WTC11 (cell line): Measurements from ENCODE around the gene RECQL5. TPM values are rescaled to one million over a fixed set of nuclear protein-coding genes. Genes with fewer than 3 reads are reported as not detected.

Experiments
- ATAC-seq: fragments of 200-7000 bp; cut with Tn5 transposase; 2 replicates; pipeline ENCODE4 v1.10.0; 2021; ENCODE audit warnings: mild to moderate bottlenecking, moderate library complexity
- CTCF ChIA-PET: fragments of 300-600 bp; sonication (Branson Sonifier 250); formaldehyde crosslinking; loops from one replicate; lab custom pipeline; 2021; ENCODE audit warnings: antibody characterized with exemption; lab: Charles Lee
- POLR2A ChIA-PET: fragments of 350-600 bp; sonication (Branson Sonifier 250); formaldehyde crosslinking; loops from one replicate; lab custom pipeline; 2021; ENCODE audit warnings: antibody characterized with exemption; lab: Charles Lee
- DNase-seq: peaks from one replicate; pipeline ENCODE4 v3.0.0; 2021; ENCODE audit warnings: low spot score
- H3K27ac Mint-ChIP-seq: 2 replicates; pipeline ENCODE4 v1.8.0; 2021; ENCODE audit warnings: mixed read lengths
- H3K27me3 Mint-ChIP-seq: 2 replicates; pipeline ENCODE4 v1.8.0; 2021; ENCODE audit warnings: low read depth, mild to moderate bottlenecking, moderate library complexity, mixed read lengths
- H3K36me3 Mint-ChIP-seq: 2 replicates; pipeline ENCODE4 v1.8.0; 2021; ENCODE audit warnings: mixed read lengths
- H3K4me1 Mint-ChIP-seq: 2 replicates; pipeline ENCODE4 v1.8.0; 2022; ENCODE audit warnings: mixed read lengths
- H3K4me3 Mint-ChIP-seq: 2 replicates; pipeline ENCODE4 v1.8.0; 2021; ENCODE audit warnings: mild to moderate bottlenecking, moderate library complexity, mixed read lengths
- H3K9me3 Mint-ChIP-seq: 2 replicates; pipeline ENCODE4 v1.8.0; 2021; ENCODE audit warnings: mixed read lengths
- CBFB ChIP-seq: sonication (generic); formaldehyde crosslinking; IDR thresholded peaks from 2 replicates; pipeline ENCODE4 v1.8.1; 2022; ENCODE audit warnings: mild to moderate bottlenecking, low read depth, missing genetic modification reagents
- ESRRA ChIP-seq: sonication (generic); formaldehyde crosslinking; IDR thresholded peaks from 2 replicates; pipeline ENCODE4 v1.8.1; 2022; ENCODE audit warnings: mild to moderate bottlenecking, missing genetic modification reagents, borderline replicate concordance
- FOXJ3 ChIP-seq: sonication (generic); formaldehyde crosslinking; IDR thresholded peaks from 2 replicates; pipeline ENCODE4 v1.9.0; 2021; ENCODE audit warnings: missing genetic modification reagents, mild to moderate bottlenecking, borderline replicate concordance
- GRHL2 ChIP-seq: fragments of 250-450 bp; sonication (Bioruptor Pico); IDR thresholded peaks from 2 replicates; pipeline ENCODE4 v1.8.0; 2022; ENCODE audit warnings: mild to moderate bottlenecking, moderate library complexity; ENCODE audit not compliant: insufficient replicate concordance, severe bottlenecking
- HMGA2 ChIP-seq: fragments of 250-450 bp; sonication (Bioruptor Pico); IDR thresholded peaks from 2 replicates; pipeline ENCODE4 v1.4.0; 2021; ENCODE audit warnings: mild to moderate bottlenecking, moderate library complexity
- MYBL2 ChIP-seq: sonication (generic); formaldehyde crosslinking; IDR thresholded peaks from 2 replicates; pipeline ENCODE4 v1.8.1; 2023; ENCODE audit warnings: mild to moderate bottlenecking, moderate library complexity, missing genetic modification reagents
- NFE2L1 ChIP-seq: sonication (generic); formaldehyde crosslinking; IDR thresholded peaks from 2 replicates; pipeline ENCODE4 v1.8.1; 2023; ENCODE audit warnings: missing genetic modification reagents
- NR3C1 ChIP-seq: sonication (generic); formaldehyde crosslinking; conservative IDR thresholded peaks from 2 replicates; pipeline ENCODE4 v1.8.1; 2023; ENCODE audit warnings: low read depth, mild to moderate bottlenecking, missing genetic modification reagents
- SMAD3 ChIP-seq: sonication (generic); formaldehyde crosslinking; IDR thresholded peaks from 2 replicates; pipeline ENCODE4 v1.8.0; 2022; ENCODE audit warnings: missing genetic modification reagents, mild to moderate bottlenecking, borderline replicate concordance
- SMAD4 ChIP-seq: sonication (generic); formaldehyde crosslinking; IDR thresholded peaks from 2 replicates; pipeline ENCODE4 v1.8.0; 2022; ENCODE audit warnings: mild to moderate bottlenecking, missing genetic modification reagents
- SOX15 ChIP-seq: fragments of 250-450 bp; sonication (Bioruptor Pico); IDR thresholded peaks from 2 replicates; pipeline ENCODE4 v1.9.0; 2021; ENCODE audit warnings: mild to moderate bottlenecking
- TP53 ChIP-seq: sonication (generic); formaldehyde crosslinking; IDR thresholded peaks from 2 replicates; pipeline ENCODE4 v1.8.1; 2023; ENCODE audit warnings: mild to moderate bottlenecking, missing genetic modification reagents
- ZBTB21 ChIP-seq: sonication (generic); formaldehyde crosslinking; IDR thresholded peaks from 2 replicates; pipeline ENCODE4 v1.8.1; 2023; ENCODE audit warnings: mild to moderate bottlenecking, missing genetic modification reagents, borderline replicate concordance
- ZNF219 ChIP-seq: sonication (generic); formaldehyde crosslinking; IDR thresholded peaks from 2 replicates; pipeline ENCODE4 v1.8.0; 2023; ENCODE audit warnings: missing genetic modification reagents, mild to moderate bottlenecking, borderline replicate concordance
- ZNF232 ChIP-seq: sonication (generic); formaldehyde crosslinking; IDR thresholded peaks from 2 replicates; pipeline ENCODE4 v1.8.0; 2022; ENCODE audit warnings: mild to moderate bottlenecking, missing genetic modification reagents
- ZNF396 ChIP-seq: fragments of 250-450 bp; sonication (Bioruptor Pico); IDR thresholded peaks from 2 replicates; pipeline ENCODE4 v1.8.0; 2021; ENCODE audit warnings: mild to moderate bottlenecking, moderate library complexity, borderline replicate concordance
- ZNF416 ChIP-seq: fragments of 250-450 bp; sonication (Bioruptor Pico); IDR thresholded peaks from 2 replicates; pipeline ENCODE4 v1.9.0; 2021; ENCODE audit warnings: mild to moderate bottlenecking, inconsistent platforms
- total RNA-seq: library from RNA; stranded (reverse); gene quantifications from 3 replicates; pipeline ENCODE4 v1.2.3, GENCODE V29; 2021
- TF ChIP-seq, protein P1 (sequence below): sonication (generic); formaldehyde crosslinking; IDR thresholded peaks from 2 replicates; pipeline ENCODE4 v1.8.0; 2022; ENCODE audit warnings: mild to moderate bottlenecking, missing genetic modification reagents
- TF ChIP-seq, protein P2 (sequence below): fragments of 250-450 bp; sonication (Bioruptor Pico); IDR thresholded peaks from 2 replicates; pipeline ENCODE4 v1.8.0; 2021; ENCODE audit warnings: mild to moderate bottlenecking
- TF ChIP-seq, protein P3 (sequence below): sonication (generic); formaldehyde crosslinking; IDR thresholded peaks from 2 replicates; pipeline ENCODE4 v1.8.0; 2022; ENCODE audit warnings: missing genetic modification reagents
- TF ChIP-seq, protein P4 (sequence below): sonication (generic); formaldehyde crosslinking; IDR thresholded peaks from 2 replicates; pipeline ENCODE4 v1.8.1; 2023; ENCODE audit warnings: mild to moderate bottlenecking, missing genetic modification reagents

Gene RECQL5
- total RNA-seq, 1 experiment from 2014 or later: 51.0 TPM

- TF ChIP-seq, protein P1, sequence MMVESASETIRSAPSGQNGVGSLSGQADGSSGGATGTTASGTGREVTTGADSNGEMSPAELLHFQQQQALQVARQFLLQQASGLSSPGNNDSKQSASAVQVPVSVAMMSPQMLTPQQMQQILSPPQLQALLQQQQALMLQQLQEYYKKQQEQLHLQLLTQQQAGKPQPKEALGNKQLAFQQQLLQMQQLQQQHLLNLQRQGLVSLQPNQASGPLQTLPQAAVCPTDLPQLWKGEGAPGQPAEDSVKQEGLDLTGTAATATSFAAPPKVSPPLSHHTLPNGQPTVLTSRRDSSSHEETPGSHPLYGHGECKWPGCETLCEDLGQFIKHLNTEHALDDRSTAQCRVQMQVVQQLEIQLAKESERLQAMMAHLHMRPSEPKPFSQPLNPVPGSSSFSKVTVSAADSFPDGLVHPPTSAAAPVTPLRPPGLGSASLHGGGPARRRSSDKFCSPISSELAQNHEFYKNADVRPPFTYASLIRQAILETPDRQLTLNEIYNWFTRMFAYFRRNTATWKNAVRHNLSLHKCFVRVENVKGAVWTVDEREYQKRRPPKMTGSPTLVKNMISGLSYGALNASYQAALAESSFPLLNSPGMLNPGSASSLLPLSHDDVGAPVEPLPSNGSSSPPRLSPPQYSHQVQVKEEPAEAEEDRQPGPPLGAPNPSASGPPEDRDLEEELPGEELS: no peak
- TF ChIP-seq TP53 (no peak), ZNF219 (no peak)
Observed at GRCh38 chr17:75624021-75624420, 42.9 kb downstream of the RECQL5 start (continued).

GRCh38 chr17:75623386-75623785, 43.6 kb downstream of the RECQL5 start:
- no peak for TF ChIP-seq ZNF396
- TF ChIP-seq NR3C1 (CRISPR knock-in tag): no peak
- no peak for TF ChIP-seq CBFB (CRISPR knock-in tag)
- no peak for TF ChIP-seq SOX15 (CRISPR knock-in tag)
- TF ChIP-seq FOXJ3 (CRISPR knock-in tag): no peak
- POLR2A ChIA-PET: interaction anchor here (0.6 kb wide), 1 partner anchor 117 kb away, joined by 4 read pairs; no protein-coding TSS in a partner anchor
- DNase-seq (no peak), ATAC-seq (no peak)
- H3K27me3 Mint-ChIP-seq: no peaks in the 10 kb centered on the region
- H3K27ac Mint-ChIP-seq: no peak overlapping the region
- no peaks in the 10 kb centered on the region for H3K36me3 Mint-ChIP-seq
- H3K9me3 Mint-ChIP-seq: no peaks in the 10 kb centered on the region
- CTCF ChIA-PET: interaction anchor here (1.4 to 19.0 kb wide), 9 partner anchors 8 to 130 kb away, joined by 3 to 304 read pairs (median 32); partner anchors contain the start of gene SMIM5
- H3K4me3 Mint-ChIP-seq: no peak overlapping the region
- no peaks in the 10 kb centered on the region for H3K4me1 Mint-ChIP-seq

DNA sequence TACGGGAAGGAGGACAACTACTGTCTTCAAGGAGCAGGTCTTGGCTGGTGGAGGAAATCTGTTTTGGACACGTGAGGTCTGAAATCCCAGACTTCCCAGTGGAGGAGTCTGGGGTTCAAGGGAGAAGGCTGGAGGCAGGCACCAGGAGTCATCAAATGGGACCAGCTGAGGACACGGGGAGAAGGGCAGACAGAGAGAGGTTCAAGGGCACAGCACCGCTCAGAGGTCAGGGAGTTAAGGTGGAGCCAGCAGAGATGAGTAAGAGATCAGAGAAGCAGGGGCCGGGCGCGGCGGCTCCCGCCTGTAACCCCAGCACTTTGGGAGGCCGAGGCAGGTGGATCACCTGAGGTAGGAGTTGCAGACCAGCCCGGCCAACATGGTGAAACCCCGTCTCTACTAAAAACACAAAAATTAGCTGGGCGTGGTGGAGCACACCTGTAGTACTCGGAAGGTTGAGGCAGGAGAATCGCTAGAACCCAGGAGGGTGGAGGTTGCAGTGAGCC, 44.1 kb downstream of the RECQL5 start:
- ChIA-PET POLR2A (interaction anchor here (0.6 kb wide), 1 partner anchor 117 kb away, joined by 4 read pairs; no protein-coding TSS in a partner anchor), CTCF (interaction anchor here (1.4 to 19.0 kb wide), 9 partner anchors 12 to 131 kb away, joined by 3 to 304 read pairs (median 32); partner anchors contain the start of gene SMIM5)
- Mint-ChIP-seq H3K27ac (no peak overlapping the region), H3K4me1 (no peaks in the 10 kb centered on the region), H3K27me3 (no peaks in the 10 kb centered on the region), H3K4me3 (no peak overlapping the region), H3K9me3 (no peaks in the 10 kb centered on the region), H3K36me3 (no peaks in the 10 kb centered on the region)
- no peak for DNase-seq
- ATAC-seq: no peak
- TF ChIP-seq ZNF416 (CRISPR knock-in tag) (no peak), ZBTB21 (CRISPR knock-in tag) (no peak), MYBL2 (CRISPR knock-in tag) (no peak), SMAD4 (no peak), HMGA2 (CRISPR knock-in tag) (no peak), FOXJ3 (CRISPR knock-in tag) (no peak), NFE2L1 (CRISPR knock-in tag) (no peak), SMAD3 (CRISPR knock-in tag) (no peak), ESRRA (CRISPR knock-in tag) (no peak), ZNF232 (CRISPR knock-in tag) (no peak), GRHL2 (CRISPR knock-in tag) (no peak)
- TF ChIP-seq, protein P2, sequence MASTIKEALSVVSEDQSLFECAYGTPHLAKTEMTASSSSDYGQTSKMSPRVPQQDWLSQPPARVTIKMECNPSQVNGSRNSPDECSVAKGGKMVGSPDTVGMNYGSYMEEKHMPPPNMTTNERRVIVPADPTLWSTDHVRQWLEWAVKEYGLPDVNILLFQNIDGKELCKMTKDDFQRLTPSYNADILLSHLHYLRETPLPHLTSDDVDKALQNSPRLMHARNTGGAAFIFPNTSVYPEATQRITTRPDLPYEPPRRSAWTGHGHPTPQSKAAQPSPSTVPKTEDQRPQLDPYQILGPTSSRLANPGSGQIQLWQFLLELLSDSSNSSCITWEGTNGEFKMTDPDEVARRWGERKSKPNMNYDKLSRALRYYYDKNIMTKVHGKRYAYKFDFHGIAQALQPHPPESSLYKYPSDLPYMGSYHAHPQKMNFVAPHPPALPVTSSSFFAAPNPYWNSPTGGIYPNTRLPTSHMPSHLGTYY (CRISPR knock-in tag): no peak
- TF ChIP-seq, protein P3, sequence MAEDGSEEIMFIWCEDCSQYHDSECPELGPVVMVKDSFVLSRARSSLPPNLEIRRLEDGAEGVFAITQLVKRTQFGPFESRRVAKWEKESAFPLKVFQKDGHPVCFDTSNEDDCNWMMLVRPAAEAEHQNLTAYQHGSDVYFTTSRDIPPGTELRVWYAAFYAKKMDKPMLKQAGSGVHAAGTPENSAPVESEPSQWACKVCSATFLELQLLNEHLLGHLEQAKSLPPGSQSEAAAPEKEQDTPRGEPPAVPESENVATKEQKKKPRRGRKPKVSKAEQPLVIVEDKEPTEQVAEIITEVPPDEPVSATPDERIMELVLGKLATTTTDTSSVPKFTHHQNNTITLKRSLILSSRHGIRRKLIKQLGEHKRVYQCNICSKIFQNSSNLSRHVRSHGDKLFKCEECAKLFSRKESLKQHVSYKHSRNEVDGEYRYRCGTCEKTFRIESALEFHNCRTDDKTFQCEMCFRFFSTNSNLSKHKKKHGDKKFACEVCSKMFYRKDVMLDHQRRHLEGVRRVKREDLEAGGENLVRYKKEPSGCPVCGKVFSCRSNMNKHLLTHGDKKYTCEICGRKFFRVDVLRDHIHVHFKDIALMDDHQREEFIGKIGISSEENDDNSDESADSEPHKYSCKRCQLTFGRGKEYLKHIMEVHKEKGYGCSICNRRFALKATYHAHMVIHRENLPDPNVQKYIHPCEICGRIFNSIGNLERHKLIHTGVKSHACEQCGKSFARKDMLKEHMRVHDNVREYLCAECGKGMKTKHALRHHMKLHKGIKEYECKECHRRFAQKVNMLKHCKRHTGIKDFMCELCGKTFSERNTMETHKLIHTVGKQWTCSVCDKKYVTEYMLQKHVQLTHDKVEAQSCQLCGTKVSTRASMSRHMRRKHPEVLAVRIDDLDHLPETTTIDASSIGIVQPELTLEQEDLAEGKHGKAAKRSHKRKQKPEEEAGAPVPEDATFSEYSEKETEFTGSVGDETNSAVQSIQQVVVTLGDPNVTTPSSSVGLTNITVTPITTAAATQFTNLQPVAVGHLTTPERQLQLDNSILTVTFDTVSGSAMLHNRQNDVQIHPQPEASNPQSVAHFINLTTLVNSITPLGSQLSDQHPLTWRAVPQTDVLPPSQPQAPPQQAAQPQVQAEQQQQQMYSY: no peak
- TF ChIP-seq, protein P4, sequence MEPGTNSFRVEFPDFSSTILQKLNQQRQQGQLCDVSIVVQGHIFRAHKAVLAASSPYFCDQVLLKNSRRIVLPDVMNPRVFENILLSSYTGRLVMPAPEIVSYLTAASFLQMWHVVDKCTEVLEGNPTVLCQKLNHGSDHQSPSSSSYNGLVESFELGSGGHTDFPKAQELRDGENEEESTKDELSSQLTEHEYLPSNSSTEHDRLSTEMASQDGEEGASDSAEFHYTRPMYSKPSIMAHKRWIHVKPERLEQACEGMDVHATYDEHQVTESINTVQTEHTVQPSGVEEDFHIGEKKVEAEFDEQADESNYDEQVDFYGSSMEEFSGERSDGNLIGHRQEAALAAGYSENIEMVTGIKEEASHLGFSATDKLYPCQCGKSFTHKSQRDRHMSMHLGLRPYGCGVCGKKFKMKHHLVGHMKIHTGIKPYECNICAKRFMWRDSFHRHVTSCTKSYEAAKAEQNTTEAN (CRISPR knock-in tag): no peak
